ENCODE measurements around the gene LIPH. TPM values are rescaled to one million over a fixed set of nuclear protein-coding genes. Genes with fewer than 3 reads are reported as not detected.

The LIPH gene
- total and polyA plus RNA-seq, 10 of the 15 experiments (the other 5 are each of a cell fraction or from before 2014, with no cell fraction given): 2.2 to 11.1 (median 5.4) TPM

DNA sequence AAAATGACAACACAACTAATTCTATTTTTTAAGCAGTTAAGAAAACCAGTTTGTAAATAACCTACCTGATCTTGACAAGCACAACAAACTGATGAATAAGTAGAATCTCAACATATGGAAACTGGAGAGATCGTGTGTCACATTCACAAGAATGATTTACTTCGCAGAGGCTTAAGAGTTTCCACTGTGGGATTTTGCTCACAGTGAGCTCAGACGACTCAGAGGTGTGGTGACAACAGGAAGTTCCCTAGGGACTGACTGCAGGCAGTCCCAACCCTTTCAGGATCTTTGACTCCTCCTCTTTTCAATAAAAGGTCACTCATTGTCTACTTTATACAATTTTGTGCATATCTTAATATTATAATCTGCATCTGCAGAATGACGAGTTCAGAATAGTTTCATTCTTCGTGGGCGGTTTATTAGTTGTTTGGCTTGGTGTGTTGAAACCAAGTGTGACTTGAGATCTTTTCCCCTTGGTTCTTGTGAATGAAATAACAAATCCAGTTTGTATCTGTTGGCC is at the start of gene LIPH (continued):
- TF ChIP-seq EGR1 (IDR thresholded peaks at IDR 0.05; ENCODE audit: borderline replicate concordance in 1 of 2, low read depth in 2 of 2, low read length in 2 of 2) (no peak), NFIC (IDR thresholded peaks at IDR 0.05; ENCODE audit: low read depth, low read length) (0 out of 2 replicates have a peak, but pooled peaks have one; percentile 26), NFYB (IDR thresholded peaks at IDR 0.05; ENCODE audit: insufficient read depth, low read depth, low read length) (no peak), MYC (IDR thresholded peaks at IDR 0.05; ENCODE audit: insufficient read depth, insufficient read length, insufficient replicate concordance, low read length, severe bottlenecking) (no peak), POU2F2 (IDR thresholded peaks at IDR 0.05; ENCODE audit: borderline replicate concordance, low read depth, low read length) (0 out of 3 replicates have a peak, but pooled peaks have one; percentile 18), MTA2 (IDR thresholded peaks at IDR 0.05; ENCODE audit: low read depth) (0 out of 2 replicates have a peak, but pooled peaks have one; percentile 38), NR2C2 (IDR thresholded peaks at IDR 0.05; ENCODE audit: borderline replicate concordance, control insufficient read depth, insufficient read length, low read depth) (no peak), ZBED1 (IDR thresholded peaks at IDR 0.05; ENCODE audit: borderline replicate concordance) (no peak), EP300 (IDR thresholded peaks at IDR 0.05; ENCODE audit: borderline replicate concordance in 1 of 2, control insufficient read depth in 1 of 2, low read depth in 2 of 2, low read length in 2 of 2) (peak in 1 of 2 experiments; percentile 37; a peak in 1 of 4 replicates), ZNF384 (IDR thresholded peaks at IDR 0.05; ENCODE audit: borderline replicate concordance, low read depth, low read length) (no peak), PAX5 (IDR thresholded peaks at IDR 0.05; ENCODE audit: borderline replicate concordance, low read depth, low read length) (0 out of 2 replicates have a peak, but pooled peaks have one; percentile 27), NFYA (IDR thresholded peaks at IDR 0.05; ENCODE audit: borderline replicate concordance, low read depth, low read length) (no peak), CEBPB (IDR thresholded peaks at IDR 0.05; ENCODE audit: borderline replicate concordance in 1 of 2, low read depth in 2 of 2, low read length in 2 of 2) (no peak)
- TF ChIP-seq, protein P1, sequence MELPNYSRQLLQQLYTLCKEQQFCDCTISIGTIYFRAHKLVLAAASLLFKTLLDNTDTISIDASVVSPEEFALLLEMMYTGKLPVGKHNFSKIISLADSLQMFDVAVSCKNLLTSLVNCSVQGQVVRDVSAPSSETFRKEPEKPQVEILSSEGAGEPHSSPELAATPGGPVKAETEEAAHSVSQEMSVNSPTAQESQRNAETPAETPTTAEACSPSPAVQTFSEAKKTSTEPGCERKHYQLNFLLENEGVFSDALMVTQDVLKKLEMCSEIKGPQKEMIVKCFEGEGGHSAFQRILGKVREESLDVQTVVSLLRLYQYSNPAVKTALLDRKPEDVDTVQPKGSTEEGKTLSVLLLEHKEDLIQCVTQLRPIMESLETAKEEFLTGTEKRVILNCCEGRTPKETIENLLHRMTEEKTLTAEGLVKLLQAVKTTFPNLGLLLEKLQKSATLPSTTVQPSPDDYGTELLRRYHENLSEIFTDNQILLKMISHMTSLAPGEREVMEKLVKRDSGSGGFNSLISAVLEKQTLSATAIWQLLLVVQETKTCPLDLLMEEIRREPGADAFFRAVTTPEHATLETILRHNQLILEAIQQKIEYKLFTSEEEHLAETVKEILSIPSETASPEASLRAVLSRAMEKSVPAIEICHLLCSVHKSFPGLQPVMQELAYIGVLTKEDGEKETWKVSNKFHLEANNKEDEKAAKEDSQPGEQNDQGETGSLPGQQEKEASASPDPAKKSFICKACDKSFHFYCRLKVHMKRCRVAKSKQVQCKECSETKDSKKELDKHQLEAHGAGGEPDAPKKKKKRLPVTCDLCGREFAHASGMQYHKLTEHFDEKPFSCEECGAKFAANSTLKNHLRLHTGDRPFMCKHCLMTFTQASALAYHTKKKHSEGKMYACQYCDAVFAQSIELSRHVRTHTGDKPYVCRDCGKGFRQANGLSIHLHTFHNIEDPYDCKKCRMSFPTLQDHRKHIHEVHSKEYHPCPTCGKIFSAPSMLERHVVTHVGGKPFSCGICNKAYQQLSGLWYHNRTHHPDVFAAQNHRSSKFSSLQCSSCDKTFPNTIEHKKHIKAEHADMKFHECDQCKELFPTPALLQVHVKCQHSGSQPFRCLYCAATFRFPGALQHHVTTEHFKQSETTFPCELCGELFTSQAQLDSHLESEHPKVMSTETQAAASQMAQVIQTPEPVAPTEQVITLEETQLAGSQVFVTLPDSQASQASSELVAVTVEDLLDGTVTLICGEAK (IDR thresholded peaks at IDR 0.05; ENCODE audit: borderline replicate concordance): no peak
- TF ChIP-seq, protein P2, sequence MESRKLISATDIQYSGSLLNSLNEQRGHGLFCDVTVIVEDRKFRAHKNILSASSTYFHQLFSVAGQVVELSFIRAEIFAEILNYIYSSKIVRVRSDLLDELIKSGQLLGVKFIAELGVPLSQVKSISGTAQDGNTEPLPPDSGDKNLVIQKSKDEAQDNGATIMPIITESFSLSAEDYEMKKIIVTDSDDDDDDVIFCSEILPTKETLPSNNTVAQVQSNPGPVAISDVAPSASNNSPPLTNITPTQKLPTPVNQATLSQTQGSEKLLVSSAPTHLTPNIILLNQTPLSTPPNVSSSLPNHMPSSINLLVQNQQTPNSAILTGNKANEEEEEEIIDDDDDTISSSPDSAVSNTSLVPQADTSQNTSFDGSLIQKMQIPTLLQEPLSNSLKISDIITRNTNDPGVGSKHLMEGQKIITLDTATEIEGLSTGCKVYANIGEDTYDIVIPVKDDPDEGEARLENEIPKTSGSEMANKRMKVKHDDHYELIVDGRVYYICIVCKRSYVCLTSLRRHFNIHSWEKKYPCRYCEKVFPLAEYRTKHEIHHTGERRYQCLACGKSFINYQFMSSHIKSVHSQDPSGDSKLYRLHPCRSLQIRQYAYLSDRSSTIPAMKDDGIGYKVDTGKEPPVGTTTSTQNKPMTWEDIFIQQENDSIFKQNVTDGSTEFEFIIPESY (IDR thresholded peaks at IDR 0.05): no peak
- TF ChIP-seq, protein P3, sequence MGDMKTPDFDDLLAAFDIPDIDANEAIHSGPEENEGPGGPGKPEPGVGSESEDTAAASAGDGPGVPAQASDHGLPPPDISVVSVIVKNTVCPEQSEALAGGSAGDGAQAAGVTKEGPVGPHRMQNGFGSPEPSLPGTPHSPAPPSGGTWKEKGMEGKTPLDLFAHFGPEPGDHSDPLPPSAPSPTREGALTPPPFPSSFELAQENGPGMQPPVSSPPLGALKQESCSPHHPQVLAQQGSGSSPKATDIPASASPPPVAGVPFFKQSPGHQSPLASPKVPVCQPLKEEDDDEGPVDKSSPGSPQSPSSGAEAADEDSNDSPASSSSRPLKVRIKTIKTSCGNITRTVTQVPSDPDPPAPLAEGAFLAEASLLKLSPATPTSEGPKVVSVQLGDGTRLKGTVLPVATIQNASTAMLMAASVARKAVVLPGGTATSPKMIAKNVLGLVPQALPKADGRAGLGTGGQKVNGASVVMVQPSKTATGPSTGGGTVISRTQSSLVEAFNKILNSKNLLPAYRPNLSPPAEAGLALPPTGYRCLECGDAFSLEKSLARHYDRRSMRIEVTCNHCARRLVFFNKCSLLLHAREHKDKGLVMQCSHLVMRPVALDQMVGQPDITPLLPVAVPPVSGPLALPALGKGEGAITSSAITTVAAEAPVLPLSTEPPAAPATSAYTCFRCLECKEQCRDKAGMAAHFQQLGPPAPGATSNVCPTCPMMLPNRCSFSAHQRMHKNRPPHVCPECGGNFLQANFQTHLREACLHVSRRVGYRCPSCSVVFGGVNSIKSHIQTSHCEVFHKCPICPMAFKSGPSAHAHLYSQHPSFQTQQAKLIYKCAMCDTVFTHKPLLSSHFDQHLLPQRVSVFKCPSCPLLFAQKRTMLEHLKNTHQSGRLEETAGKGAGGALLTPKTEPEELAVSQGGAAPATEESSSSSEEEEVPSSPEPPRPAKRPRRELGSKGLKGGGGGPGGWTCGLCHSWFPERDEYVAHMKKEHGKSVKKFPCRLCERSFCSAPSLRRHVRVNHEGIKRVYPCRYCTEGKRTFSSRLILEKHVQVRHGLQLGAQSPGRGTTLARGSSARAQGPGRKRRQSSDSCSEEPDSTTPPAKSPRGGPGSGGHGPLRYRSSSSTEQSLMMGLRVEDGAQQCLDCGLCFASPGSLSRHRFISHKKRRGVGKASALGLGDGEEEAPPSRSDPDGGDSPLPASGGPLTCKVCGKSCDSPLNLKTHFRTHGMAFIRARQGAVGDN (IDR thresholded peaks at IDR 0.05): no peak
- TF ChIP-seq, protein P4, sequence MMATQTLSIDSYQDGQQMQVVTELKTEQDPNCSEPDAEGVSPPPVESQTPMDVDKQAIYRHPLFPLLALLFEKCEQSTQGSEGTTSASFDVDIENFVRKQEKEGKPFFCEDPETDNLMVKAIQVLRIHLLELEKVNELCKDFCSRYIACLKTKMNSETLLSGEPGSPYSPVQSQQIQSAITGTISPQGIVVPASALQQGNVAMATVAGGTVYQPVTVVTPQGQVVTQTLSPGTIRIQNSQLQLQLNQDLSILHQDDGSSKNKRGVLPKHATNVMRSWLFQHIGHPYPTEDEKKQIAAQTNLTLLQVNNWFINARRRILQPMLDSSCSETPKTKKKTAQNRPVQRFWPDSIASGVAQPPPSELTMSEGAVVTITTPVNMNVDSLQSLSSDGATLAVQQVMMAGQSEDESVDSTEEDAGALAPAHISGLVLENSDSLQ (IDR thresholded peaks at IDR 0.05): peak; percentile 51; the same call in 1 of the 2 replicates

Measured in GM12878 (cell line).